HFF-Myc (cell line): Measurements from ENCODE around the gene VPS54.

Experiments
- DNase-seq: peaks from one replicate; pipeline ENCODE4 v3.0.0-alpha.2; 2011; ENCODE audit warnings: low read depth; ENCODE audit errors: extremely low read depth
- H3K4me3 ChIP-seq: replicated peaks from 2 replicates; pipeline ENCODE4 v1.5.1; 2011; ENCODE audit warnings: low read depth, mild to moderate bottlenecking, control low read depth, low read length
- CTCF ChIP-seq: IDR thresholded peaks from 2 replicates; pipeline ENCODE4 v1.5.1; 2012; ENCODE audit warnings: mild to moderate bottlenecking, low read depth, low read length, control low read depth; ENCODE audit errors: missing control alignments

Gene VPS54

GRCh38 chr2:64015391-64015790, 3.8 kb downstream of the VPS54 start:
- TF ChIP-seq CTCF = no peak
- H3K4me3 ChIP-seq = no peak overlapping the region
- DNase-seq = no peak

DNA sequence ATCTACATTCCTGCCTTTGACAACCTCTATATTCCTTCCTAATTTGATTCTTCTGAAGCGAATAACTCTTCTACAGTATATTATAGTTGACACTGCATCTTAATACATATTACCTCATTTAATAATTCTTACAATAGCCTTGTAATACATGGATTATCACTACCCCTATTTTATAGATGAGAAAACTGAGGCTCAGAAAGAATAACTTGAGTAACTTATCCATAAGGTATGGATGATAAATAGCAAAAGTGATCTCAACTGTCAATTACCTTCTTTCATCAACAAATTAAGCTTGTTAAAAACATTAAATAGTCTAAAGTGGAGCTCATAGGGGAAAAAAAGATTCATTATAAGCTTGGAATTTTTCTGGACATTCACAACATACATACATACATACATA, 4.6 kb downstream of the VPS54 start:
- DNase-seq = no peak
- TF ChIP-seq CTCF = no peak
- H3K4me3 ChIP-seq = no peak overlapping the region

- no peak for DNase-seq
- H3K4me3 ChIP-seq = no peak overlapping the region
- no peak for TF ChIP-seq CTCF
These were observed 6.2 kb downstream of the VPS54 start for GRCh38 chr2:64013053-64013452.

- no peak overlapping the region for H3K4me3 ChIP-seq
- no peak for DNase-seq
- no peak for TF ChIP-seq CTCF
These were observed 7.1 kb downstream of the VPS54 start for GRCh38 chr2:64012115-64012514.

DNA sequence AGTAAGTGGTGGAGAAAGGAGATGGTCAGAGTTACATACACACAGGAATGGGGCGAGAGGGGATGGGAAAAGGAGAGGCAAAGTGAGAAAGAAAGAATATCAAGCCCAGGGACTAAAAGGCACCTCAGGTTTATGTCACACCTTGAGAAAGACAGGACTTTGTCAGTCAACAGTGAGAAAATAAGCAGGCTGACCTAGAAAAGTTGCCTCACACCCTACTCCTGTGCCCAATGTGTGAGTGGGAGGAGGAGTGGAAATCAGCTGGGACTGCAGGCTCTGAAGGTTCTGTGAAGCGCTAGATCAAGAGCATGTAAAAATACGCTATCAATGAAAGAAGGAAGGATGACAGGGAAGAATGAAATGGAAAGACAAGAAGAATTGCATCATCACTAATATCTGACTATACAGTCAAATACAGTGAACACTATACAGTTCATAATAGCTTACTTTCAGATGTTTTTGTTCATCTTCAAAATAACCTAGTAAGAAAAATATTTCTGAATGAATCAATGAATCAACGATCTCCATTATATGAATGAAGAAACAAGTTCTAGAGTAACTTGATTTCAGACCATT, 10.7 kb downstream of the VPS54 start:
- no peak overlapping the region for H3K4me3 ChIP-seq
- no peak for TF ChIP-seq CTCF
- no peak for DNase-seq

DNA sequence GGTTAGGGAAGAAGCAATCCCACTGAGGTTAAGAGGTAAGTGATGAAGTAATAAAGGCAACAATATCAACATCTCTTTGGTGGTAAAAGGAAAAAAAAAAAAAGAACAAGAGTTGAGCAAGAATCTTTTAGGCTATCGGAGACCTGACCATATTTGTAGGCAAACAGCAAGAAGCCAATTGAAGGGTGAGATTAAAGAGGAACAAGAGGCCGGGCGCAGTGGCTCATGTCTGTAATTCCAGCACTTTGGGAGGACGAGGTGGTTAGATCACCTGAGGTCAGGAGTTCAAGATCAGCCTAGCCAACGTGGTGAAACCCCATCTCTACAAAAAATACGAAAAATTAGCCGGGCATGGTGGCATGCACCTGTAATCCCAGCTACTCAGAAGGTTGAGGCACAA, 11.3 kb downstream of the VPS54 start:
- DNase-seq = no peak
- H3K4me3 ChIP-seq = no peak overlapping the region
- TF ChIP-seq CTCF = no peak

GRCh38 chr2:64005707-64006356, 13.4 kb downstream of the VPS54 start:
- no peak overlapping the region for H3K4me3 ChIP-seq
- TF ChIP-seq CTCF = no peak
- no peak for DNase-seq
